HEK293 (cell line): ENCODE data around the gene FRAT2.

Source experiments
- GLI4 ChIP-seq: fragments of 450-650 bp; formaldehyde crosslinking; IDR thresholded peaks from 2 replicates; pipeline ENCODE4 v1.5.1; 2016; ENCODE audit warnings: missing biosample characterization, missing genetic modification characterization
- GLIS1 ChIP-seq: fragments of 450-650 bp; formaldehyde crosslinking; IDR thresholded peaks from 2 replicates; pipeline ENCODE4 v1.5.1; 2016; ENCODE audit warnings: missing biosample characterization, missing genetic modification characterization
- HOXA7 ChIP-seq: sonication (generic); formaldehyde crosslinking; IDR thresholded peaks from 2 replicates; pipeline ENCODE4 v1.8.1; 2022; ENCODE audit warnings: missing genetic modification reagents, borderline replicate concordance
- KLF10 ChIP-seq: fragments of 450-650 bp; IDR thresholded peaks from 2 replicates; pipeline ENCODE4 v1.5.1; 2018; ENCODE audit warnings: missing biosample characterization, mild to moderate bottlenecking, missing genetic modification characterization
- MYNN ChIP-seq: fragments of 450-650 bp; formaldehyde crosslinking; IDR thresholded peaks from 2 replicates; pipeline ENCODE4 v1.5.1; 2016; ENCODE audit warnings: missing biosample characterization, missing genetic modification characterization, borderline replicate concordance
- OSR2 ChIP-seq: fragments of 450-650 bp; formaldehyde crosslinking; IDR thresholded peaks from 2 replicates; pipeline ENCODE4 v1.5.1; 2016; ENCODE audit warnings: missing biosample characterization, missing genetic modification characterization
- RBAK ChIP-seq: fragments of 450-650 bp; formaldehyde crosslinking; IDR thresholded peaks from 2 replicates; pipeline ENCODE4 v1.5.1; 2016; ENCODE audit warnings: missing biosample characterization, missing genetic modification characterization
- SP3 ChIP-seq: fragments of 450-650 bp; formaldehyde crosslinking; IDR thresholded peaks from 2 replicates; pipeline ENCODE4 v1.5.1; 2016; ENCODE audit warnings: missing biosample characterization, missing genetic modification characterization
- SP7 ChIP-seq: fragments of 450-650 bp; formaldehyde crosslinking; IDR thresholded peaks from 2 replicates; pipeline ENCODE4 v1.5.1; 2016; ENCODE audit warnings: missing biosample characterization, missing genetic modification characterization
- TCF7L2 ChIP-seq: IDR thresholded peaks from 2 replicates; pipeline ENCODE4 v1.6.1; 2011; ENCODE audit warnings: low read depth, mild to moderate bottlenecking, inconsistent platforms, low read length, moderate library complexity, borderline replicate concordance
- YY1 ChIP-seq: fragments of 450-650 bp; formaldehyde crosslinking; IDR thresholded peaks from 2 replicates; pipeline ENCODE4 v1.5.1; 2018; ENCODE audit warnings: missing biosample characterization, missing genetic modification characterization
- YY2 ChIP-seq: fragments of 450-650 bp; formaldehyde crosslinking; IDR thresholded peaks from 2 replicates; pipeline ENCODE4 v1.5.1; 2016; ENCODE audit warnings: missing biosample characterization, missing genetic modification characterization
- ZBTB6 ChIP-seq: fragments of 450-650 bp; formaldehyde crosslinking; IDR thresholded peaks from 2 replicates; pipeline ENCODE4 v1.5.1; 2017; ENCODE audit warnings: missing biosample characterization, missing genetic modification characterization
- ZFP37 ChIP-seq: fragments of 450-650 bp; formaldehyde crosslinking; IDR thresholded peaks from 2 replicates; pipeline ENCODE4 v1.5.1; 2016; ENCODE audit warnings: missing biosample characterization, missing genetic modification characterization
- ZNF114 ChIP-seq: fragments of 450-650 bp; formaldehyde crosslinking; IDR thresholded peaks from 2 replicates; pipeline ENCODE4 v1.5.0; 2017; ENCODE audit warnings: missing biosample characterization, missing genetic modification characterization
- ZNF169 ChIP-seq: fragments of 450-650 bp; formaldehyde crosslinking; IDR thresholded peaks from 2 replicates; pipeline ENCODE4 v1.5.1; 2016; ENCODE audit warnings: missing biosample characterization, missing genetic modification characterization
- ZNF37A ChIP-seq: fragments of 450-650 bp; IDR thresholded peaks from 2 replicates; pipeline ENCODE4 v1.5.1; 2018; ENCODE audit warnings: missing biosample characterization, missing genetic modification characterization
- ZNF416 ChIP-seq: fragments of 450-650 bp; formaldehyde crosslinking; IDR thresholded peaks from 2 replicates; pipeline ENCODE4 v1.5.1; 2016; ENCODE audit warnings: missing biosample characterization, missing genetic modification characterization
- ZNF518A ChIP-seq: fragments of 450-650 bp; formaldehyde crosslinking; conservative IDR thresholded peaks from 2 replicates; pipeline ENCODE4 v1.5.1; 2016; ENCODE audit warnings: low read depth, missing biosample characterization, missing genetic modification characterization
- ZNF530 ChIP-seq: fragments of 450-650 bp; formaldehyde crosslinking; IDR thresholded peaks from 2 replicates; pipeline ENCODE4 v1.5.1; 2016; ENCODE audit warnings: low read depth, missing biosample characterization, missing genetic modification characterization
- ZNF549 ChIP-seq: fragments of 450-650 bp; IDR thresholded peaks from 2 replicates; pipeline ENCODE4 v1.5.1; 2018; ENCODE audit warnings: missing biosample characterization, missing genetic modification characterization, mild to moderate bottlenecking, inconsistent platforms, moderate library complexity
- ZNF558 ChIP-seq: fragments of 450-650 bp; formaldehyde crosslinking; IDR thresholded peaks from 2 replicates; pipeline ENCODE4 v1.5.1; 2016; ENCODE audit warnings: missing biosample characterization, missing genetic modification characterization
- ZNF610 ChIP-seq: fragments of 450-650 bp; formaldehyde crosslinking; IDR thresholded peaks from 2 replicates; pipeline ENCODE4 v1.5.1; 2016; ENCODE audit warnings: missing biosample characterization, missing genetic modification characterization, borderline replicate concordance
- ZNF664 ChIP-seq: fragments of 450-650 bp; formaldehyde crosslinking; IDR thresholded peaks from 2 replicates; pipeline ENCODE4 v1.5.1; 2016; ENCODE audit warnings: missing biosample characterization, missing genetic modification characterization
- ZNF707 ChIP-seq: fragments of 450-650 bp; formaldehyde crosslinking; IDR thresholded peaks from 2 replicates; pipeline ENCODE4 v1.5.1; 2016; ENCODE audit warnings: missing biosample characterization, missing genetic modification characterization
- ZNF768 ChIP-seq: fragments of 450-650 bp; formaldehyde crosslinking; IDR thresholded peaks from 2 replicates; pipeline ENCODE4 v1.5.1; 2018; ENCODE audit warnings: missing biosample characterization, mild to moderate bottlenecking, missing genetic modification characterization
- ZSCAN23 ChIP-seq: fragments of 450-650 bp; formaldehyde crosslinking; IDR thresholded peaks from 2 replicates; pipeline ENCODE4 v1.5.1; 2016; ENCODE audit warnings: missing biosample characterization, missing genetic modification characterization
- TF ChIP-seq, protein P1 (sequence below): fragments of 450-650 bp; formaldehyde crosslinking; IDR thresholded peaks from 2 replicates; pipeline ENCODE4 v1.5.1; 2017; ENCODE audit warnings: missing biosample characterization, missing genetic modification characterization
- TF ChIP-seq, protein P2 (sequence below): fragments of 450-650 bp; formaldehyde crosslinking; IDR thresholded peaks from 2 replicates; pipeline ENCODE4 v1.5.1; 2017; ENCODE audit warnings: missing biosample characterization, missing genetic modification characterization
- TF ChIP-seq, protein P3 (sequence below): fragments of 450-650 bp; formaldehyde crosslinking; IDR thresholded peaks from 2 replicates; pipeline ENCODE4 v1.5.1; 2016; ENCODE audit warnings: missing biosample characterization, missing genetic modification characterization

FRAT2 gene

DNA sequence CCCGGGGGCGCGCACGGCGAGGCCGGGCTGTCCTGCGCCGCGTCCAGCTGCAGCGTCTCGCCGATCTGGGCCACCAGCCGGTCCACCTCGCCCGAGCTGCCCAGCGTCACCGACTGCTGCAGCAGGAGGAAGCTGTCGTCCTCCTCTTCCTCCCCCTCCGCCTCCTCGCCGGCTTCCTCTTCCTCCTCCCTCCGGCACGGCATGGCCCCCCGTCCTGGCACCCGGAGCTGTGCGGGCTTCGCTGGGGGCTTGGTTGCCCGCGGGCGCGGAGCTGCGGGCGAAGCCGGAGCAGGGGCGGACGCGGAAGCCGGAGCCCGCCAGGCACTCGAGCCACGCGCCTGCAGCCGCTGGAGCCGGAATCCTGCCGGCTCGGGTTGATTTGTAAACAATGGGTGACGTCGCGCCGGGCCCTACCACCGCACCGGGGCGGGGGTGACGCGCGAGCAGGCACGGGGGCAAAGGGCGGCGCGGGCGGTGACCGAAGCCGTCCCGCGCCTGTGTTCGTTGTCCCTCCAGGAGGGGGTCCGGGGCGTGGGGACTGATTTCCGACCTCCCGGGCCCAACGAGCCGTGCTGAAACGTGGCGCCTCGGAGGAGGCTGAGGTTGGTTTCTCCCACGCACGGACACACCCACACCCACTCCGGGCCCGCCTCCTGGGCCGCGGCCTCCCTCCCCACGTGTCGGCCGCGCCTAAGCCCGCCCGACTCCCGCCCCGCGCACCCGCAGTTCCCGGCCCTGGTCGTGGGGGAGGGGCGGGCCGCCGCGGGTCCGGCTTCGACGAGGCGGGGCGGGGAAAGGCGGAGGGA, at the start of gene FRAT2 (continued):
- TF ChIP-seq ZNF518A (tag by site-specific recombination): no peak
- peak; percentile 56; the same call in 1 of the 2 replicates for TF ChIP-seq YY1 (tag by site-specific recombination)
- peak; percentile 72; the same call in 1 of the 2 replicates for TF ChIP-seq ZFP37 (tag by site-specific recombination)
- TF ChIP-seq YY2: no peak; the same call in 1 of the 2 replicates
- TF ChIP-seq, protein P1, sequence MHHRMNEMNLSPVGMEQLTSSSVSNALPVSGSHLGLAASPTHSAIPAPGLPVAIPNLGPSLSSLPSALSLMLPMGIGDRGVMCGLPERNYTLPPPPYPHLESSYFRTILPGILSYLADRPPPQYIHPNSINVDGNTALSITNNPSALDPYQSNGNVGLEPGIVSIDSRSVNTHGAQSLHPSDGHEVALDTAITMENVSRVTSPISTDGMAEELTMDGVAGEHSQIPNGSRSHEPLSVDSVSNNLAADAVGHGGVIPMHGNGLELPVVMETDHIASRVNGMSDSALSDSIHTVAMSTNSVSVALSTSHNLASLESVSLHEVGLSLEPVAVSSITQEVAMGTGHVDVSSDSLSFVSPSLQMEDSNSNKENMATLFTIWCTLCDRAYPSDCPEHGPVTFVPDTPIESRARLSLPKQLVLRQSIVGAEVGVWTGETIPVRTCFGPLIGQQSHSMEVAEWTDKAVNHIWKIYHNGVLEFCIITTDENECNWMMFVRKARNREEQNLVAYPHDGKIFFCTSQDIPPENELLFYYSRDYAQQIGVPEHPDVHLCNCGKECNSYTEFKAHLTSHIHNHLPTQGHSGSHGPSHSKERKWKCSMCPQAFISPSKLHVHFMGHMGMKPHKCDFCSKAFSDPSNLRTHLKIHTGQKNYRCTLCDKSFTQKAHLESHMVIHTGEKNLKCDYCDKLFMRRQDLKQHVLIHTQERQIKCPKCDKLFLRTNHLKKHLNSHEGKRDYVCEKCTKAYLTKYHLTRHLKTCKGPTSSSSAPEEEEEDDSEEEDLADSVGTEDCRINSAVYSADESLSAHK (tag by site-specific recombination): 0 out of 2 replicates have a peak, but pooled peaks have one; percentile 11
- no peak for TF ChIP-seq ZNF169 (tag by site-specific recombination)
- TF ChIP-seq, protein P2, sequence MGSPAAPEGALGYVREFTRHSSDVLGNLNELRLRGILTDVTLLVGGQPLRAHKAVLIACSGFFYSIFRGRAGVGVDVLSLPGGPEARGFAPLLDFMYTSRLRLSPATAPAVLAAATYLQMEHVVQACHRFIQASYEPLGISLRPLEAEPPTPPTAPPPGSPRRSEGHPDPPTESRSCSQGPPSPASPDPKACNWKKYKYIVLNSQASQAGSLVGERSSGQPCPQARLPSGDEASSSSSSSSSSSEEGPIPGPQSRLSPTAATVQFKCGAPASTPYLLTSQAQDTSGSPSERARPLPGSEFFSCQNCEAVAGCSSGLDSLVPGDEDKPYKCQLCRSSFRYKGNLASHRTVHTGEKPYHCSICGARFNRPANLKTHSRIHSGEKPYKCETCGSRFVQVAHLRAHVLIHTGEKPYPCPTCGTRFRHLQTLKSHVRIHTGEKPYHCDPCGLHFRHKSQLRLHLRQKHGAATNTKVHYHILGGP (tag by site-specific recombination): no peak
- TF ChIP-seq ZNF610: peak; percentile 83
- no peak for TF ChIP-seq ZSCAN23 (tag by site-specific recombination)
- peak; percentile 92 for TF ChIP-seq SP3 (tag by site-specific recombination)
- no peak for TF ChIP-seq RBAK (tag by site-specific recombination)
- TF ChIP-seq SP7 (tag by site-specific recombination): peak; percentile 96
- TF ChIP-seq ZNF530: no peak
- no peak for TF ChIP-seq ZNF768 (tag by site-specific recombination)
- TF ChIP-seq MYNN (tag by site-specific recombination): no peak
- TF ChIP-seq, protein P3, sequence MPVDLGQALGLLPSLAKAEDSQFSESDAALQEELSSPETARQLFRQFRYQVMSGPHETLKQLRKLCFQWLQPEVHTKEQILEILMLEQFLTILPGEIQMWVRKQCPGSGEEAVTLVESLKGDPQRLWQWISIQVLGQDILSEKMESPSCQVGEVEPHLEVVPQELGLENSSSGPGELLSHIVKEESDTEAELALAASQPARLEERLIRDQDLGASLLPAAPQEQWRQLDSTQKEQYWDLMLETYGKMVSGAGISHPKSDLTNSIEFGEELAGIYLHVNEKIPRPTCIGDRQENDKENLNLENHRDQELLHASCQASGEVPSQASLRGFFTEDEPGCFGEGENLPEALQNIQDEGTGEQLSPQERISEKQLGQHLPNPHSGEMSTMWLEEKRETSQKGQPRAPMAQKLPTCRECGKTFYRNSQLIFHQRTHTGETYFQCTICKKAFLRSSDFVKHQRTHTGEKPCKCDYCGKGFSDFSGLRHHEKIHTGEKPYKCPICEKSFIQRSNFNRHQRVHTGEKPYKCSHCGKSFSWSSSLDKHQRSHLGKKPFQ: no peak
- no peak for TF ChIP-seq HOXA7 (CRISPR knock-in tag)
- peak; percentile 79; the same call in 1 of the 2 replicates for TF ChIP-seq GLI4 (tag by site-specific recombination)
- peak; percentile 93 for TF ChIP-seq ZBTB6 (tag by site-specific recombination)
- TF ChIP-seq ZNF37A: no peak
- no peak for TF ChIP-seq OSR2 (tag by site-specific recombination)
- no peak for TF ChIP-seq ZNF558 (tag by site-specific recombination)
- TF ChIP-seq KLF10 (tag by site-specific recombination): peak; percentile 100
- TF ChIP-seq ZNF664: no peak
- TF ChIP-seq ZNF707 (tag by site-specific recombination): no peak
- TF ChIP-seq TCF7L2: no peak
- no peak for TF ChIP-seq ZNF549 (tag by site-specific recombination)
- no peak for TF ChIP-seq ZNF114 (tag by site-specific recombination)
- TF ChIP-seq GLIS1 (tag by site-specific recombination): peak; percentile 80
- no peak for TF ChIP-seq ZNF416
